ENCODE results near the gene RAD51B.

DNA sequence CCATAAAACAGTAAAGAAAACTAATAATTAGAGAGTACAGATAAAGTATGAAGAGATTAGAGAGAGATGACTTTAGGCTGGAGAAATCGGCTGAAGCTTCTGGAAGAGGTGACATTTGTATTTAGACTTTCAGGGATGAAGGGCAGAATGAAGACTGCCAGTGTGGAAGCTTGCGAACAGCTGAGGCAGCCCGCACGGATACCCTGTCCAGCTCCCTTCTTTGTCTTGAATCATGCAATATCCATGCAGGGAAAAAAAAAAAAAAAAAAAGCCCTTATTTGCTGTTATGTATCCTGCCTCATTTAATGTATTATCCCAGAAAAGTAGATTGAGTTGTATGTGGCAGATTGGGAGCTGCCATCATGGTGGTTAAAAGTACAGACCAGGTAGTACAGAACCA, 641.5 kb downstream of the RAD51B start:
- TF ChIP-seq, protein P1, sequence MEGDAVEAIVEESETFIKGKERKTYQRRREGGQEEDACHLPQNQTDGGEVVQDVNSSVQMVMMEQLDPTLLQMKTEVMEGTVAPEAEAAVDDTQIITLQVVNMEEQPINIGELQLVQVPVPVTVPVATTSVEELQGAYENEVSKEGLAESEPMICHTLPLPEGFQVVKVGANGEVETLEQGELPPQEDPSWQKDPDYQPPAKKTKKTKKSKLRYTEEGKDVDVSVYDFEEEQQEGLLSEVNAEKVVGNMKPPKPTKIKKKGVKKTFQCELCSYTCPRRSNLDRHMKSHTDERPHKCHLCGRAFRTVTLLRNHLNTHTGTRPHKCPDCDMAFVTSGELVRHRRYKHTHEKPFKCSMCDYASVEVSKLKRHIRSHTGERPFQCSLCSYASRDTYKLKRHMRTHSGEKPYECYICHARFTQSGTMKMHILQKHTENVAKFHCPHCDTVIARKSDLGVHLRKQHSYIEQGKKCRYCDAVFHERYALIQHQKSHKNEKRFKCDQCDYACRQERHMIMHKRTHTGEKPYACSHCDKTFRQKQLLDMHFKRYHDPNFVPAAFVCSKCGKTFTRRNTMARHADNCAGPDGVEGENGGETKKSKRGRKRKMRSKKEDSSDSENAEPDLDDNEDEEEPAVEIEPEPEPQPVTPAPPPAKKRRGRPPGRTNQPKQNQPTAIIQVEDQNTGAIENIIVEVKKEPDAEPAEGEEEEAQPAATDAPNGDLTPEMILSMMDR (IDR thresholded peaks at IDR 0.05) = no peak
- TF ChIP-seq POLR2A (IDR thresholded peaks at IDR 0.05) = no peak

All from thyroid gland (tissue), 4 donors.